ENCODE results near the gene CLUH. TPM values are rescaled to one million over a fixed set of nuclear protein-coding genes. Genes with fewer than 3 reads are reported as not detected.

Gene CLUH
- total RNA-seq, 1 donor from 2014 or later = 40.2 TPM

DNA sequence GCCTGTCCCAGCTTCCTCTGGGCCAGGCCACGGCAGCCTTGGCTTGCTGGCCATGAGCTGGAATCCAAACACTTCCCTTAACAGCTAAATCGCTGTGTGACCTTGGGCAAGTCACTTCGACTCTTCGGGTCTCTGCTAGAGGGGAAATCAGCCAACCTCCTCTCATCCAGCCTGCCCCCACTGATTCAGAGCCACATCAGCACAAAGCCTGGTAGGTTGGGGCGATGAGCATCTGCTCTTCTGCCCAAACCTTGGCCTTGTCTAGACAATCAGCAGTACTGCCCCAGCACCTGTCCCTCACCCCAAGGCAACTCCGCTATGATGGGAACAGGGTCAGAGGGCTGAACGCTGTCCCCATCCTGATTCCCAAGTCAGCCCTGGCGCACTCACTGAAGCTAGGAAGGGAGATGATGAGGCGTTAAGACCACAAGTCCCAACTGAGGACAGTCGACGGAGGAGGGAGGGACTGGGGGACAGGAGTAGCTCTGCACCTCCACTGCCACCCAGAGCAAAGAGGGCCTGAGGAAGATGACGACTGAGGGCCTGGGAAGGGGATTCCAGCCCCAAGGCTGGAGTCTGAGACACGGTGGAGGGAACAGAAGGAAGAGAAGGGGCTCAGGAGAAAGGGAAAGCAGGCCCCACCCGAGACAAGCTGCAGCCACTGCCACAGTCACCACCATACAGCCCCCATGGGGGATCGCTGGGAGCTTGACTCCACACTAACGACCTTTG, 1.3 kb downstream of the CLUH start:
- peaks cover 24% of the 10 kb centered on the region for H3K4me1 Mint-ChIP-seq (ENCODE audit: low read depth)
- H3K4me3 Mint-ChIP-seq (ENCODE audit: low read depth) = peak overlapping the region; percentile 74
- peak overlapping the region; percentile 78 for H3K27ac Mint-ChIP-seq

GRCh38 chr17:2709183-2709661, 2.3 kb downstream of the CLUH start:
- H3K4me3 Mint-ChIP-seq (ENCODE audit: low read depth) = peak overlapping the region; percentile 74
- no peak for TF ChIP-seq CTCF (IDR thresholded peaks at IDR 0.05; ENCODE audit: unreplicated experiment)
- no peak for DNase-seq (ENCODE audit: low spot score, unreplicated experiment)
- H3K9me3 Mint-ChIP-seq (ENCODE audit: low read depth) = no peaks in the 10 kb centered on the region
- H3K4me1 Mint-ChIP-seq (ENCODE audit: low read depth) = peaks cover 24% of the 10 kb centered on the region
- peaks cover 6% of the 10 kb centered on the region for H3K27me3 Mint-ChIP-seq
- no peaks in the 10 kb centered on the region for H3K36me3 Mint-ChIP-seq (ENCODE audit: insufficient read depth)
- no peak overlapping the region for H3K27ac Mint-ChIP-seq

More for the DNA sequence above, 1.3 kb downstream of the CLUH start:
- no peak for TF ChIP-seq CTCF (IDR thresholded peaks at IDR 0.05; ENCODE audit: unreplicated experiment)
- no peak for DNase-seq (ENCODE audit: low spot score, unreplicated experiment)
- H3K27me3 Mint-ChIP-seq = peaks cover 6% of the 10 kb centered on the region
- no peaks in the 10 kb centered on the region for H3K9me3 Mint-ChIP-seq (ENCODE audit: low read depth)
- H3K36me3 Mint-ChIP-seq (ENCODE audit: insufficient read depth) = no peaks in the 10 kb centered on the region

DNA sequence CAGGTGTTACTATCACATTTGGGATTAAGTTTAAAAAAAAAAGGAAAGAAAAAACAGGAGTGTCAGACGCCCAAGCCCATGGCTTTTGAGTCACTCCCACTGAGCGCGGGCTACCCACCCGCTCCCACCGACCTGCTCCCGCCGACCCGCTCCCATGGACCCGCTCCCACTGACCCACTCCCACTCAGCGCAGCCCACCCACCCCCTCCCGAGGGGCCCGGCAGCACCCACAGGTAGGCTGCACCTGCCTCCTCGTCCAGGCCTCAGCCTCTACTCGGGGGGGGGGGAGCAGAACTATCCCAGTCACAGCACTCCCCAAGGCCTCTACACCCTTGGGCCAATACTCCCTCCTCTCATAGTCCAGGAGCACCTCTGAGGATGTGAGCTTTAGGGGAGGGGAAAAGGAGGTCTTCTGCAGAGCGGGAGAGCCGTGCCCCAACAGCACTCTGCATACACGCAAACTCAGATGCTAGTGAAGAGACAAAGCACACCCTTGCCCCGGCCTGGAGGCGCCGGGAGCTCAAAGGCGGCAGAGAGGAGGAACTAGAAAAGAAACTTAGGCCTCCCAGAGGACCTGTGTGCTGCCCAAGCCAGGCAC, 2.9 kb downstream of the CLUH start:
- no peaks in the 10 kb centered on the region for H3K36me3 Mint-ChIP-seq (ENCODE audit: insufficient read depth)
- H3K27me3 Mint-ChIP-seq = peaks cover 6% of the 10 kb centered on the region
- no peak for DNase-seq (ENCODE audit: low spot score, unreplicated experiment)
- TF ChIP-seq CTCF (IDR thresholded peaks at IDR 0.05; ENCODE audit: unreplicated experiment) = no peak
- no peak overlapping the region for H3K4me3 Mint-ChIP-seq (ENCODE audit: low read depth)
- H3K27ac Mint-ChIP-seq = no peak overlapping the region
- H3K9me3 Mint-ChIP-seq (ENCODE audit: low read depth) = no peaks in the 10 kb centered on the region
- H3K4me1 Mint-ChIP-seq (ENCODE audit: low read depth) = peaks cover 24% of the 10 kb centered on the region

DNA sequence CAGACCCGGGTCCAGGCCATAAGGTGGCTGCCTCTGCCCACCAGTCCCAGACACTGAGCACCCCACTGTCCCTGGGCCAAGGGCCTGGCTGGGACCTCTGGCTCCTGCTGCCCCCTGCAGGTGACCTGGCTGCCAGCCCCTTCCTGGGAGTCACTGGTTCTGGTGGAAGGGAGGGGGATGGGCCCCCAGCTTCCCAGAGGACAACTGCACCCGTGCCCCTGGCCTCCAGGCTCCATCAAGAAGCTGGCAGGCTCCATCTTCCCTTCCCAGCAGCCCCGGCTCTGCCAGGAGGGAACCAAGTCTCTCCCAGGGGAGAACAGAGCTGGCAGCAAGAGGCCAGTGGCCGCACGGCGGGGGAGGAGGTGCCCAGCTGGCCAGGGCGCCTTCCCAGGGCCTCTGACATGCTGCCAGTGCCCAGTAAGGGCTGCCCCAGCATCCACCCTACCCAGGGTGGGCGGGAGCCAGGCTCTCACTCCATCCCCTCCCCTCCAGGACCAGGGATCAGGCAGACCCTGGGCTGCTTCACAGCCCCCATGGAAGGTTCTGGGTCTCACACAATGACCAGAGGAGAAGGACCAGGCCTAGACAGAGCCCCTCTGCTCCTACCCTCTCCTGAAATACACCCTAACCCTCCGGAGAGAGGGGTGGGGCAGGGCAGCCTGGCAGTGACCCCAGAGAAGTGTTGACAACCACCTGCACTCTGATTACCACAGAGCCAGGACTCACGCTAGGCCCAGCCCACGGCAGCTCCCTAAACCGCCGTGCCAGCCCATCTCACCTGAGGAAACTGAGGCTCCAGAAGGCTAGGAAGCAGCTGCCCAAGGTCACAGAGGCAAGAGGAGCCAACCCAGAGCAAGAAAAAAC, 3.6 kb downstream of the CLUH start:
- DNase-seq (ENCODE audit: low spot score, unreplicated experiment) = no peak
- H3K4me1 Mint-ChIP-seq (ENCODE audit: low read depth) = peaks cover 24% of the 10 kb centered on the region
- H3K36me3 Mint-ChIP-seq (ENCODE audit: insufficient read depth) = no peaks in the 10 kb centered on the region
- peak; percentile 52 for TF ChIP-seq CTCF (IDR thresholded peaks at IDR 0.05; ENCODE audit: unreplicated experiment)
- H3K9me3 Mint-ChIP-seq (ENCODE audit: low read depth) = no peaks in the 10 kb centered on the region
- H3K4me3 Mint-ChIP-seq (ENCODE audit: low read depth) = no peak overlapping the region
- no peak overlapping the region for H3K27ac Mint-ChIP-seq
- peaks cover 6% of the 10 kb centered on the region for H3K27me3 Mint-ChIP-seq

- no peak for TF ChIP-seq CTCF (IDR thresholded peaks at IDR 0.05; ENCODE audit: unreplicated experiment)
- Mint-ChIP-seq H3K9me3 (ENCODE audit: low read depth) (no peaks in the 10 kb centered on the region), H3K4me3 (ENCODE audit: low read depth) (no peak overlapping the region), H3K27me3 (peaks cover 6% of the 10 kb centered on the region), H3K36me3 (ENCODE audit: insufficient read depth) (peaks cover 2% of the 10 kb centered on the region), H3K27ac (no peak overlapping the region), H3K4me1 (ENCODE audit: low read depth) (peaks cover 21% of the 10 kb centered on the region)
- DNase-seq (ENCODE audit: low spot score, unreplicated experiment) = no peak
Measured at GRCh38 chr17:2706911-2707510, 4.6 kb downstream of the CLUH start.

Data from progenitor cell of endocrine pancreas (in vitro differentiated cells).